NCI-H2196 treated with DMSO at 0.1 percent for 48 hours (cell line): Measurements from ENCODE around the gene CSTPP1.
"Not testable (repeated sequence)": the region's sequence is repeated elsewhere in the genome, so short reads cannot be mapped to it uniquely, and the experiment has no call there.

Experiments
- DNase-seq: peaks from one replicate; lab custom pipeline; 2025; ENCODE audit not compliant: unreplicated experiment; lab: John Stamatoyannopoulos, UW

CSTPP1 gene

GRCh38 chr11:47087801-47088200 is 151.2 kb downstream of the CSTPP1 start:
- no peak for DNase-seq

- no peak for DNase-seq
Measured at GRCh38 chr11:47093541-47093940, 157.0 kb downstream of the CSTPP1 start.

- not testable (repeated sequence) for DNase-seq
Measured at GRCh38 chr11:47096871-47097270, 160.3 kb downstream of the CSTPP1 start.

GRCh38 chr11:47098223-47098622 is 161.7 kb downstream of the CSTPP1 start:
- not testable (repeated sequence) for DNase-seq

- peak; percentile 56 for DNase-seq
Measured at GRCh38 chr11:47099214-47099917, 162.8 kb downstream of the CSTPP1 start.

GRCh38 chr11:47099918-47100315 is 163.4 kb downstream of the CSTPP1 start:
- no peak for DNase-seq

- no peak for DNase-seq
Measured at GRCh38 chr11:47101406-47101805, 164.8 kb downstream of the CSTPP1 start.

- no peak for DNase-seq
Measured at GRCh38 chr11:47104261-47104950, 167.8 kb downstream of the CSTPP1 start.

GRCh38 chr11:47105541-47105940 is 169.0 kb downstream of the CSTPP1 start:
- no peak for DNase-seq

GRCh38 chr11:47105974-47106373 is 169.4 kb downstream of the CSTPP1 start:
- no peak for DNase-seq

- DNase-seq: no peak
Measured at GRCh38 chr11:47106798-47107411, 170.3 kb downstream of the CSTPP1 start.

- DNase-seq: no peak
Measured at GRCh38 chr11:47107744-47108143, 171.2 kb downstream of the CSTPP1 start.

GRCh38 chr11:47108214-47108613 is 171.7 kb downstream of the CSTPP1 start:
- no peak for DNase-seq

- no peak for DNase-seq
Measured at GRCh38 chr11:47109051-47109726, 172.6 kb downstream of the CSTPP1 start.

- DNase-seq: no peak
Measured at GRCh38 chr11:47109727-47110246, 173.2 kb downstream of the CSTPP1 start.

GRCh38 chr11:47111318-47111804 is 174.8 kb downstream of the CSTPP1 start:
- peak; percentile 92 for DNase-seq

- not testable (repeated sequence) for DNase-seq
Measured at GRCh38 chr11:47112941-47113340, 176.4 kb downstream of the CSTPP1 start.

GRCh38 chr11:47118958-47119688 is 182.6 kb downstream of the CSTPP1 start:
- DNase-seq: not testable (repeated sequence)

GRCh38 chr11:47121056-47121455 is 184.5 kb downstream of the CSTPP1 start:
- no peak for DNase-seq

- DNase-seq: no peak
Measured at GRCh38 chr11:47121731-47122130, 185.2 kb downstream of the CSTPP1 start.
